Esophagus muscularis mucosa (tissue), 3 donors: ENCODE results near the gene OAT.

Source experiments
- POLR2A ChIP-seq: fragments of 450-650 bp; IDR thresholded peaks from one replicate; pipeline ENCODE4 v1.6.1; 2017; ENCODE audit warnings: antibody characterized with exemption, moderate library complexity, mild to moderate bottlenecking, low read depth
- TF ChIP-seq, protein P1 (sequence below), 3 experiments: fragments of 200-600 bp in 2 of 3; fragments of 450-650 bp in 1 of 3; sonication (generic) in 2 of 3; IDR thresholded peaks; one replicate each; pipeline ENCODE4 v1.5.1; 2017 to 2019; ENCODE audit warnings: antibody characterized with exemption in 3 of 3, mild to moderate bottlenecking in 2 of 3, moderate library complexity in 1 of 3

DNA sequence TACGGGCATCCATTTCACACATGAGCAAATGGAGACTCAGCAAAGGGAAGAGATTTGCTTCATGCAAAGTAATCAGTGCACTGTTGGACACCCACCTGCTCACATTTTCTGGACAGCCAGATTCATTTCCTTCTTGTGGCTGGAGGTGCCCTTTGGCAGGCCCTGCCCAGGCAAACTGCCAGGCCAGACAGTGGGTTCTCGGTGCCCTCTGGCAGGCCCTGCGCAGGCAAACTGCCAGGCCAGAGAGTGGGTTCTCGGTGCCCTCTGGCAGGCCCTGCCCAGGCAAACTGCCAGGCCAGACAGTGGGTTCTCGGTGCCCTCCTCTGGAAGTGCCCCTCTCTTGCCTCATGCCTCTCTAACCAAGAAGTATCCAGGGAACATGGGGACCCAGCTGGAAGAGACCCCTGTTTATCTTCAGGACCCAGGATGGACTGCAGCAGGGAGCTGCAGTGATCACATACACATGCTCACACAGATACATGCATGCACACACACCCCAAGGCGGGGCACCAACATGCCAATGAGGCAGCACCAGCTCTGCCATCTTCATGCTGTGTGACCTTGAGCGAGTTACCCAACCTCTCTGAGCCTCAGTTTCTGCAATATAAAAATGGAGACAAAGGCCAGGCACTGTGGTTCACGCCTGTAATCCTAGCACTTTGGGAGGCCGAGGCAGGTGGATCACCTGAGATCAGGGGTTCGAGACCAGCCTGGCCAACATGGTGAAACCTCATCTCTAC is 67.1 kb downstream of the OAT start:
- TF ChIP-seq, protein P1, sequence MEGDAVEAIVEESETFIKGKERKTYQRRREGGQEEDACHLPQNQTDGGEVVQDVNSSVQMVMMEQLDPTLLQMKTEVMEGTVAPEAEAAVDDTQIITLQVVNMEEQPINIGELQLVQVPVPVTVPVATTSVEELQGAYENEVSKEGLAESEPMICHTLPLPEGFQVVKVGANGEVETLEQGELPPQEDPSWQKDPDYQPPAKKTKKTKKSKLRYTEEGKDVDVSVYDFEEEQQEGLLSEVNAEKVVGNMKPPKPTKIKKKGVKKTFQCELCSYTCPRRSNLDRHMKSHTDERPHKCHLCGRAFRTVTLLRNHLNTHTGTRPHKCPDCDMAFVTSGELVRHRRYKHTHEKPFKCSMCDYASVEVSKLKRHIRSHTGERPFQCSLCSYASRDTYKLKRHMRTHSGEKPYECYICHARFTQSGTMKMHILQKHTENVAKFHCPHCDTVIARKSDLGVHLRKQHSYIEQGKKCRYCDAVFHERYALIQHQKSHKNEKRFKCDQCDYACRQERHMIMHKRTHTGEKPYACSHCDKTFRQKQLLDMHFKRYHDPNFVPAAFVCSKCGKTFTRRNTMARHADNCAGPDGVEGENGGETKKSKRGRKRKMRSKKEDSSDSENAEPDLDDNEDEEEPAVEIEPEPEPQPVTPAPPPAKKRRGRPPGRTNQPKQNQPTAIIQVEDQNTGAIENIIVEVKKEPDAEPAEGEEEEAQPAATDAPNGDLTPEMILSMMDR (IDR thresholded peaks at IDR 0.05) = no peak
- no peak for TF ChIP-seq POLR2A
